Keratinocyte (primary cell): Measurements from ENCODE around the gene ACVR1C.

Experiments
- EZH2 ChIP-seq: IDR thresholded peaks from one replicate; pipeline ENCODE4 v1.6.1; 2012; ENCODE audit warnings: inconsistent platforms, mild to moderate bottlenecking, low read length, moderate library complexity
- TF ChIP-seq, protein P1 (sequence below), 3 experiments: IDR thresholded peaks in 1 of 3; conservative IDR thresholded peaks in 1 of 3; optimal IDR thresholded peaks in 1 of 3; 2 replicates in 2 of 3; 3 replicates in 1 of 3; pipeline versions ENCODE3 to v1.5.1; 2011; ENCODE audit warnings: low read length in 3 of 3, mild to moderate bottlenecking in 3 of 3, moderate library complexity in 2 of 3, control low read depth in 1 of 3, inconsistent platforms in 1 of 3; ENCODE audit not compliant: insufficient read depth in 2 of 3; ENCODE audit errors: extremely low read depth in 1 of 3

GRCh38 chr2:157488877-157489276 is 139.8 kb downstream of the ACVR1C start:
- TF ChIP-seq, protein P1, sequence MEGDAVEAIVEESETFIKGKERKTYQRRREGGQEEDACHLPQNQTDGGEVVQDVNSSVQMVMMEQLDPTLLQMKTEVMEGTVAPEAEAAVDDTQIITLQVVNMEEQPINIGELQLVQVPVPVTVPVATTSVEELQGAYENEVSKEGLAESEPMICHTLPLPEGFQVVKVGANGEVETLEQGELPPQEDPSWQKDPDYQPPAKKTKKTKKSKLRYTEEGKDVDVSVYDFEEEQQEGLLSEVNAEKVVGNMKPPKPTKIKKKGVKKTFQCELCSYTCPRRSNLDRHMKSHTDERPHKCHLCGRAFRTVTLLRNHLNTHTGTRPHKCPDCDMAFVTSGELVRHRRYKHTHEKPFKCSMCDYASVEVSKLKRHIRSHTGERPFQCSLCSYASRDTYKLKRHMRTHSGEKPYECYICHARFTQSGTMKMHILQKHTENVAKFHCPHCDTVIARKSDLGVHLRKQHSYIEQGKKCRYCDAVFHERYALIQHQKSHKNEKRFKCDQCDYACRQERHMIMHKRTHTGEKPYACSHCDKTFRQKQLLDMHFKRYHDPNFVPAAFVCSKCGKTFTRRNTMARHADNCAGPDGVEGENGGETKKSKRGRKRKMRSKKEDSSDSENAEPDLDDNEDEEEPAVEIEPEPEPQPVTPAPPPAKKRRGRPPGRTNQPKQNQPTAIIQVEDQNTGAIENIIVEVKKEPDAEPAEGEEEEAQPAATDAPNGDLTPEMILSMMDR (optimal IDR thresholded peaks at IDR 0.05 in 1 of 3, IDR thresholded peaks at IDR 0.05 in 1 of 3, conservative IDR thresholded peaks at IDR 0.05 in 1 of 3; ENCODE audit: extremely low read depth in 1 of 3, insufficient read depth in 2 of 3, low read length in 3 of 3), result no peak
- TF ChIP-seq EZH2, result no peak
